ENCODE measurements around the gene C12orf76.
"Not testable (repeated sequence)": the region's sequence is repeated elsewhere in the genome, so short reads cannot be mapped to it uniquely, and the experiment has no call there.

DNA sequence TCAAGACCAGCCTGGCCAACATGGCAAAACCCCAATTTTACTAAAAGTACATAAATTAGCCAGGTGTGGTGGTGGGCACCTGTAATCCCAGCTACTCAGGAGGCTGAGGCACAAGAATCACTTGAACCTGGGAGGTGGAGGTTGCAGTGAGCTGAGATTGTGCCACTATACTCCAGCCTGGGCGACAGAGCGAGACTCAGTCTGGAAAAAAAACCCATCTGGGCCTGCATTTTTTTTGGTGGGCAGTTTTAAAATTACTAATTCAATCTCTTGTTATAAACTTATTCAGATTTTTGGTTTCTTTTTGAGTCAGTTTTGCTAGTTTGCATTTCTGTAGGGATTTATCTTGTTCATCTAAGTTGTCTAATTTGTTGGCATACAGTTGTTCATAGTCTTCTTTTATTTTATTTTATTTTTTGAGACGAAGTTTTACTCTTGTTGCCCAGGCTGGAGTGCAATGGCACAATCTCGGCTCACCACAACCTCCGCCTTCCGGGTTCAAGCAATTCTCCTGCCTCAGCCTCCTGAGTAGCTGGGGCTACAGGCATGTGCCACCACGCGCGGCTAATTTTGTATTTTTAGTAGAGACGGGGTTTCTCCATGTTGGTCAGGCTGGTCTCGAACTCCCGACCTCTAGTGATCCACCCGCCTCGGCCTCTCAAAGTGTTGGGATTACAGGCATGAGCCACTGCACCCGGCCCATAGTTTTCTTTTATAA is 39.5 kb downstream of the C12orf76 start:
- TF ChIP-seq POLR2A (IDR thresholded peaks at IDR 0.05; ENCODE audit: borderline replicate concordance, extremely low read depth, insufficient read depth, insufficient read length); POLR2AphosphoS5 (IDR thresholded peaks at IDR 0.05; ENCODE audit: low read depth, low read length); EGR1 (IDR thresholded peaks at IDR 0.05; ENCODE audit: low read depth); YY1 (IDR thresholded peaks at IDR 0.05; ENCODE audit: extremely low read depth, insufficient replicate concordance, low read depth, low read length); CTCF (IDR thresholded peaks at IDR 0.05 in 2 of 3, conservative IDR thresholded peaks at IDR 0.05 in 1 of 3; ENCODE audit: borderline replicate concordance in 1 of 3, insufficient read depth in 1 of 3, low read depth in 2 of 3, low read length in 2 of 3); TCF7L2 (IDR thresholded peaks at IDR 0.05; ENCODE audit: borderline replicate concordance, extremely low read depth, insufficient read depth, insufficient read length); RAD21 (IDR thresholded peaks at IDR 0.05; ENCODE audit: low read depth); EZH2phosphoT487 (IDR thresholded peaks at IDR 0.05; ENCODE audit: borderline replicate concordance); EZH2 (IDR thresholded peaks at IDR 0.05); ZFX (IDR thresholded peaks at IDR 0.05); REST (IDR thresholded peaks at IDR 0.05; ENCODE audit: low read depth): not testable (repeated sequence)
